Measurements from ENCODE around the gene SCN5A. TPM values are rescaled to one million over a fixed set of nuclear protein-coding genes. Genes with fewer than 3 reads are reported as not detected.
A peak's percentile ranks its signal among the peaks of the same experiment; 100 is the strongest.

The SCN5A gene
- total and polyA plus RNA-seq, 2 of the 4 experiments (the other 2 are of a cell fraction), result 1.9 to 2.0 TPM

DNA sequence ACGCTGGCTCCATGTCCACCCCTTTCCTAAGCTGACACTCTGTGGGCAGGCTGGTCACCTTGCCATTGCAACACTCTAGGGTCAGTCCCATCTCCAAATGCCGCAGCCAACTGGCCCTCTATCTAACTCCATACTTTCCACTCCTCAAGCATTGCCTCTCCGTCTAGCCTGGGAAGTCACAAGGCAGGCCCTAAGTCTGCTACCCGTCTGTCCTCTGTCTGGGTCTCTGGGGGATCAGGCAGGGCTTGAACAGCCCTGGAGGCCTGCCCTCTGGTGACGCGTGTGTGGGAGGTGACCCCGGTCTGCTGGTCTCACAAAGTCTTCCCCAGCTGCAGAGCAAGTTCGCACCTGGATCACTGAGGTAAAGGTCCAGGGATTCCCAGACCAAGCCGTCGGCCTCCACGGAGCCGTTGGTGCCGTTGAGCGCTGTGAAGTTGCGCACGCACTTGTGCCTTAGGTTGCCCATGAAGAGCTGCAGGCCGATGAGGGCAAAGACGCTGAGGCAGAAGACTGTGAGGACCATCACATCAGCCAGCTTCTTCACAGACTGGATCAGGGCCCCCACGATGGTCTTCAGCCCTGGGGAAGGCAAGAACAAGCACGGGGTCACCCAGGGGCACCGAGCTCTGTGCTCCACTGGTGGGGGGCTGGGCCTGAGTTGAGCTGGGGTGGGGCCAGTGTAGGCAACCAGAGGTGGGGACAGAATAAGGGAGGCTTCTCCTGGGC is 39.9 kb downstream of the SCN5A start:
- intact Hi-C loops (cut with micrococcal nuclease) (no loop called here), dilution Hi-C loops (cut with HindIII; ENCODE audit: low sequenced_read_pairs, unreplicated experiment) (no loop called here), in situ Hi-C loops (cut with MboI; ENCODE audit: low sequenced_read_pairs) (no loop called here)
- H3K27ac ChIP-seq (ENCODE audit: insufficient read depth, low read length), result no peak overlapping the region
- no peaks in the 10 kb centered on the region for H3K27me3 ChIP-seq (ENCODE audit: control insufficient read depth, insufficient read depth, low read length)
- no peak overlapping the region for H3K23ac ChIP-seq (ENCODE audit: low read depth, low read length)
- H3K4me1 ChIP-seq (ENCODE audit: control insufficient read depth, insufficient read depth, low read length), result no peaks in the 10 kb centered on the region
- BruUV-seq (replicated peaks), result no TSS peak
- no peak overlapping the region for H3K9ac ChIP-seq (ENCODE audit: low read depth, low read length)
- H4K91ac ChIP-seq (ENCODE audit: insufficient read depth, low read depth, low read length), result no peak overlapping the region
- no peak overlapping the region for H3K4me2 ChIP-seq (ENCODE audit: low read depth, low read length)
- H3K18ac ChIP-seq (ENCODE audit: low read depth, low read length), result no peak overlapping the region
- H3K9me1 ChIP-seq (ENCODE audit: insufficient read depth, low read length), result 0 out of 2 replicates have a peak, but pooled peaks cover 2% of the 10 kb centered on the region
- no peak for DNase-seq
- H2BK120ac ChIP-seq (ENCODE audit: low read depth, low read length), result no peak overlapping the region
- H4K5ac ChIP-seq (ENCODE audit: low read depth, low read length), result no peak overlapping the region
- no peak overlapping the region for H3K56ac ChIP-seq (ENCODE audit: extremely low read depth, insufficient read depth, low read length)
- 95% methylated on average over 13 of the region's 21 CpGs; no CpG with 5 or more reads in 1 of the 2 experiments for WGBS, 2 experiments (ENCODE audit: extremely low coverage in 2 of 2, insufficient read length in 1 of 2)
- ATAC-seq (ENCODE audit: low read depth), result no peak
- no peak overlapping the region for H3K4me3 ChIP-seq (ENCODE audit: insufficient read depth, low read depth, low read length)
- no peak overlapping the region for H3K14ac ChIP-seq (replicated peaks; ENCODE audit: low read depth, low read length)
- H2AFZ ChIP-seq (replicated peaks; ENCODE audit: low read length, poor library complexity), result peak overlapping the region; percentile 32
- no peak for TF ChIP-seq RAD21 (IDR thresholded peaks at IDR 0.05; ENCODE audit: low read length)
- TF ChIP-seq, protein P1, sequence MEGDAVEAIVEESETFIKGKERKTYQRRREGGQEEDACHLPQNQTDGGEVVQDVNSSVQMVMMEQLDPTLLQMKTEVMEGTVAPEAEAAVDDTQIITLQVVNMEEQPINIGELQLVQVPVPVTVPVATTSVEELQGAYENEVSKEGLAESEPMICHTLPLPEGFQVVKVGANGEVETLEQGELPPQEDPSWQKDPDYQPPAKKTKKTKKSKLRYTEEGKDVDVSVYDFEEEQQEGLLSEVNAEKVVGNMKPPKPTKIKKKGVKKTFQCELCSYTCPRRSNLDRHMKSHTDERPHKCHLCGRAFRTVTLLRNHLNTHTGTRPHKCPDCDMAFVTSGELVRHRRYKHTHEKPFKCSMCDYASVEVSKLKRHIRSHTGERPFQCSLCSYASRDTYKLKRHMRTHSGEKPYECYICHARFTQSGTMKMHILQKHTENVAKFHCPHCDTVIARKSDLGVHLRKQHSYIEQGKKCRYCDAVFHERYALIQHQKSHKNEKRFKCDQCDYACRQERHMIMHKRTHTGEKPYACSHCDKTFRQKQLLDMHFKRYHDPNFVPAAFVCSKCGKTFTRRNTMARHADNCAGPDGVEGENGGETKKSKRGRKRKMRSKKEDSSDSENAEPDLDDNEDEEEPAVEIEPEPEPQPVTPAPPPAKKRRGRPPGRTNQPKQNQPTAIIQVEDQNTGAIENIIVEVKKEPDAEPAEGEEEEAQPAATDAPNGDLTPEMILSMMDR (conservative IDR thresholded peaks at IDR 0.05; ENCODE audit: low read depth, low read length), result no peak
- no peak overlapping the region for H3K4ac ChIP-seq (ENCODE audit: low read depth, low read length)
- no peak overlapping the region for H2AK5ac ChIP-seq (ENCODE audit: low read depth, low read length)
- no peak overlapping the region for H2BK5ac ChIP-seq (ENCODE audit: low read depth, low read length, poor library complexity, severe bottlenecking)
- ChIA-PET CTCF (interaction anchor here (0.6 kb wide), 1 partner anchor 24 kb away, joined by 3 read pairs; no protein-coding TSS in a partner anchor), POLR2A (ENCODE audit: unreplicated experiment) (no interaction called here)
- no peak overlapping the region for H2BK15ac ChIP-seq (ENCODE audit: low read depth, low read length)
- H4K8ac ChIP-seq (ENCODE audit: low read depth in 2 of 2, low read length in 2 of 2), result no peak overlapping the region
- H2AK9ac ChIP-seq (replicated peaks; ENCODE audit: low read depth, low read length, poor library complexity), result no peak overlapping the region
- H4K20me1 ChIP-seq (ENCODE audit: insufficient read depth, low read length), result no peaks in the 10 kb centered on the region
- H3K79me1 ChIP-seq (ENCODE audit: low read depth in 1 of 2, low read length in 2 of 2), result no peaks in the 10 kb centered on the region
- H3K36me3 ChIP-seq (ENCODE audit: control insufficient read depth, insufficient read depth, low read length), result no peaks in the 10 kb centered on the region; the same call in 1 of the 2 replicates
- H2BK20ac ChIP-seq (ENCODE audit: low read depth, low read length), result no peak overlapping the region
- no peaks in the 10 kb centered on the region for H3K9me3 ChIP-seq (ENCODE audit: control insufficient read depth, insufficient read depth, low read length)

All from IMR-90 (cell line).